Hepatocyte (in vitro differentiated cells): Measurements from ENCODE around the gene PARP3.

ENCODE experiments used
- CTCF ChIP-seq: fragments of 200-600 bp; sonication (generic); IDR thresholded peaks from 2 replicates; pipeline ENCODE4 v1.5.1; 2016; ENCODE audit warnings: antibody characterized with exemption, mild to moderate bottlenecking; ENCODE audit not compliant: poor library complexity
- EZH2phosphoT487 ChIP-seq: fragments of 200-600 bp; sonication (generic); IDR thresholded peaks from one replicate; pipeline ENCODE4 v1.6.1; 2018; ENCODE audit warnings: antibody characterized with exemption, mild to moderate bottlenecking, low read depth, moderate library complexity; ENCODE audit not compliant: unreplicated experiment, severe bottlenecking

- TF ChIP-seq CTCF: no peak
- TF ChIP-seq EZH2phosphoT487: no peak
These were observed 11.7 kb upstream of the PARP3 start for GRCh38 chr3:51930439-51930838.
